Naive B cell (primary cell): ENCODE results near the gene CNPPD1. TPM values are rescaled to one million over a fixed set of nuclear protein-coding genes. Genes with fewer than 3 reads are reported as not detected.

Source experiments
- ATAC-seq, 2 donors: fragments of 150-1000 bp; cut with Tn5 transposase; 2 replicates each; pipeline ENCODE4 v1.10.0; 2021; ENCODE audit warnings: low read depth in 2 of 2, mild to moderate bottlenecking in 2 of 2, moderate library complexity in 2 of 2
- DNase-seq: peaks from one replicate; pipeline ENCODE4 v3.0.0; 2022
- H3K27ac Mint-ChIP-seq, 6 donors: one replicate each; pipeline ENCODE4 v1.8.0; 2020 to 2022; ENCODE audit warnings: mild to moderate bottlenecking in 6 of 6, mixed read lengths in 6 of 6, moderate library complexity in 5 of 6, inconsistent platforms in 2 of 6
- H3K27me3 Mint-ChIP-seq, 3 donors: one replicate each; pipeline ENCODE4 v1.8.0; 2021 to 2022; ENCODE audit warnings: mixed read lengths in 3 of 3, mild to moderate bottlenecking in 1 of 3
- H3K36me3 Mint-ChIP-seq, 2 donors: one replicate each; pipeline ENCODE4 v1.8.0; 2020 to 2022; ENCODE audit warnings: mixed read lengths in 2 of 2, inconsistent platforms in 1 of 2, mild to moderate bottlenecking in 1 of 2
- H3K4me1 Mint-ChIP-seq, 3 donors: one replicate each; pipeline ENCODE4 v1.8.0; 2020 to 2022; ENCODE audit warnings: mixed read lengths in 3 of 3, inconsistent platforms in 1 of 3, mild to moderate bottlenecking in 1 of 3, moderate library complexity in 1 of 3
- H3K4me3 Mint-ChIP-seq, 8 donors: one replicate each; pipeline ENCODE4 v1.8.0; 2020 to 2022; ENCODE audit warnings: mild to moderate bottlenecking in 8 of 8, mixed read lengths in 8 of 8, moderate library complexity in 8 of 8, inconsistent platforms in 2 of 8
- H3K9me3 Mint-ChIP-seq, 7 donors: one replicate each; pipeline ENCODE4 v1.8.0; 2020 to 2022; ENCODE audit warnings: mixed read lengths in 7 of 7, mild to moderate bottlenecking in 5 of 7, inconsistent platforms in 2 of 7, moderate library complexity in 1 of 7
- polyA plus RNA-seq, 6 donors: library from polyadenylated mRNA; unstranded; fragments of 300-500 nt; fragmentation: Illumina TruSeq; gene quantifications; one replicate each; pipeline ENCODE4 v1.2.3, GENCODE V29; 2021; ENCODE audit warnings: low read depth in 6 of 6

The CNPPD1 gene
- polyA plus RNA-seq, 6 donors from 2014 or later = 112 to 157 (median 133) TPM

GRCh38 chr2:219181531-219181930 is 4.8 kb upstream of the CNPPD1 start:
- Mint-ChIP-seq H3K4me3 (peak overlapping the region in 2 of 8 donors; percentile 5 to 73), H3K36me3 (peaks cover 10 to 15% of the 10 kb centered on the region in 2 donors), H3K27ac (peak overlapping the region in 1 of 6 donors; percentile 85), H3K27me3 (no peaks in the 10 kb centered on the region), H3K4me1 (peaks cover 32 to 36% (median 32%) of the 10 kb centered on the region in 3 donors), H3K9me3 (no peaks in the 10 kb centered on the region)
- no peak for ATAC-seq
- no peak for DNase-seq

DNA sequence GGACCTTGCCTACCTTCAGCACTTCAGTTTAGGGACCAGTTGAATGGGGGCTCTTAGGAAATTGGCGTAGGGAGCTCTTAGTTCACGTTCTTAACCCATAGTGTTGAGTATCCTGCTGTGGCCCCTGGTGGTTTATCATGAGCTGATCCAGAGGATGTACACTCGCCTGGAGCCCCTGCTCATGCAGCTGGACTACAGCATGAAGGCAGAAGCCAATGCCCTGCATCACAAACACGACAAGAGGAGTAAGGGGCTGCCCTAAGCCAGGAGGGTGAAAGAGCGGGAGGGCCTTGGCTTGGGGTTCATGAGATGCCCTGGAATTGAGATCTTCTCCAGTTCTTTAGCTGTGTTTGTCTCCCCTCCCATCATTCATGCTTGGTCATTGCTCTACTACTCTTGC is 4.2 kb upstream of the CNPPD1 start:
- Mint-ChIP-seq H3K27ac (peak overlapping the region in 3 of 6 donors; percentile 21 to 83 (median 49)), H3K4me1 (peaks cover 31 to 38% (median 35%) of the 10 kb centered on the region in 3 donors), H3K27me3 (no peaks in the 10 kb centered on the region), H3K4me3 (peak overlapping the region in 3 of 8 donors; percentile 17 to 99 (median 62)), H3K36me3 (peaks cover 10 to 15% of the 10 kb centered on the region in 2 donors), H3K9me3 (no peaks in the 10 kb centered on the region)
- no peak for DNase-seq
- no peak for ATAC-seq

DNA sequence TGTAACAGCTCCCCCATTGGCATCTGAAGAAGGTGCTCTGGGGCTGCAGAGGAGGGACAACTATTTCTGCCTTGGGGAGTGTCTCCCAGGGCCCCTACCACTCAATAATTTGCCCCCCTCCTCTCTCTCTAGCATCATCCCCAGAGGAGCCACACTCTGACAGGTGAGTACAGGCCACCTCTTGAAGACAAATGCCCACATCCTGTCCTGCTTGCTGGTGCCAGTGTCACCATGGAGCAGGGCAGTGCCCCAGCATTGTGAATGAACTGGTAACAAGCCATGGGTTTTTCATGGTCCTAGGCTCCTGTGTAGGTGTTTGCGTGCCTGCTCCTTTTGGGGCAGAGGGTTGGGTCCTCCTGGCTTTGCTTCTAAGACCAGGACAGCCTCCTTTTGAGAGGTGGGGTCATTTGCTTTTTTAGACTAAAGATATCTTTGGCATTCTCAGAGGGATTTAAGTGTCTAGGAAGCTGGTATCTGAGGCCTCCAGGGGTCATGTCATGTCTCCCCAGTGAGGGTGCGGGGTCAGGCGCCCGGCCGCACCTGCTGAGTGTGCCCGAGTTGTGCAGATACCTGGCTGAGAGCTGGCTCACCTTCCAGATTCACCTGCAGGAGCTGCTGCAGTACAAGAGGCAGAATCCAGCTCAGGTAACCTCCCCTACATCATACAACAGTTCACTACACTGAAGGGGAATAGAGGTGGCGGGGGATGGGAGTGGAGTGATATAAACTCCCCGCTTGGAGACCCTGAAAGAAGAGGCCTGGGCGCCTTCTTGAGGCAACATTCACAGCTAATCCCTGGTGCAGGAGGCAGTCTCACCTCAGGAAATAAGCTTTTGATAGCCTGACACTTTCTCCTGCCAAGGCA is 3.1 kb upstream of the CNPPD1 start:
- H3K36me3 Mint-ChIP-seq = peaks cover 10 to 15% of the 10 kb centered on the region in 2 donors
- no peaks in the 10 kb centered on the region for H3K9me3 Mint-ChIP-seq
- DNase-seq (no peak), ATAC-seq (no peak)
- H3K27me3 Mint-ChIP-seq = no peaks in the 10 kb centered on the region
- H3K4me3 Mint-ChIP-seq = peak overlapping the region in 7 of 8 donors; percentile 41 to 99 (median 93)
- peaks cover 33 to 49% (median 39%) of the 10 kb centered on the region in 3 donors for H3K4me1 Mint-ChIP-seq
- peak overlapping the region in 3 of 6 donors; percentile 34 to 67 (median 53) for H3K27ac Mint-ChIP-seq

DNA sequence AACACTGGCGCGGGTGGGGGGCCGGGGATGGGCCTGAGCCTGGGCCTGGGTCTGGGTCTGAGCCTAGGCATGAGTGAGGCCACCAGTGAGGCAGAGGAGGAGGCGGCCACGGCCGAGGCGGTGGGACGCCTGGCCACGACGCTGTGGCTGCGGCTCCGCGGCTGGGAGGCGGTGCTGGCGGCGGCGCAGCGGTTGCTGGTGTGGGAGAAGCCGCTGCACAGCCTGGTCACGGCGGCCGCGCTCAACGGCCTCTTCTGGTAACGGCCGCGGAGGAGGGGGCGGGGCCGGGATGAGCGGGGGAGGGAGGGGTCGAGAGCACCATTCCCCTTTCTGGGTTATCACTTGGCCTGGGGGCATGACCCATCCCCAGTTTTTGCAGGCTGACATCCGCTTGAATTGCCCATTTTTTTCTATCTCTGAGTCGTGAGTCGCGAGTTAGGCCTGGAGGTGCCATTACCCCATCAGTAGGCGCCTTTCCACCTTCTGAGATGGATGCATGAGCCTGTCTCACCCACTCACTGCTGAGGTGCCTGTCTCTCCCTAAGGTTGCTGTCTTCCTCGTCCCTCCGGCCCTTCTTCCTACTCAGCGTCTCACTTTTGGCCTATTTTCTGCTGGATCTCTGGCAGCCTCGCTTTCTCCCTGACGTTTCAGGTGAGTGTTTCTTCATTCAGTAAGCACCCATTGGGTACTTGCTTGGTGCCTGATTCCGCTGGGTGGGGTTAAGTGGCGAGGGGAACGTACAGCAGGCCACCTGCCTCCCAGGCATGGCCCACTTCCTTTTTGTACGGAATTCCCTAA is 1.9 kb upstream of the CNPPD1 start:
- Mint-ChIP-seq H3K9me3 (no peaks in the 10 kb centered on the region), H3K27ac (peak overlapping the region; percentile 86 to 99 (median 91)), H3K4me1 (peaks cover 44 to 60% (median 50%) of the 10 kb centered on the region in 3 donors), H3K27me3 (no peaks in the 10 kb centered on the region), H3K36me3 (peaks cover 15 to 28% of the 10 kb centered on the region in 2 donors), H3K4me3 (peak overlapping the region; percentile 82 to 99 (median 95))
- no peak for DNase-seq
- no peak for ATAC-seq

- Mint-ChIP-seq H3K27ac (peak within 1 kb of the TSS; percentile 99 to 100 (median 100)), H3K4me3 (peak within 1 kb of the TSS; percentile 96 to 99 (median 98)), H3K27me3 (no peaks in the 10 kb centered on the region), H3K9me3 (no peaks in the 10 kb centered on the region), H3K4me1 (peaks cover 42 to 59% (median 50%) of the 10 kb centered on the region in 3 donors), H3K36me3 (peaks cover 12 to 28% of the 10 kb centered on the region in 2 donors)
- ATAC-seq (peak; percentile 38 to 42), DNase-seq (peak; percentile 84)
Measured at GRCh38 chr2:219177552-219178376, 1.0 kb upstream of the CNPPD1 start, which contains the start of gene RETREG2. Gene RETREG2, plus strand, starts transcription at chr2:219178275. Its CDS starts 78 bp downstream, at chr2:219178353.

GRCh38 chr2:219175928-219176817 is 552 bp downstream of the CNPPD1 start:
- DNase-seq (peak; percentile 85), ATAC-seq (peak; percentile 65 to 70)
- H3K36me3 Mint-ChIP-seq = peaks cover 7 to 29% of the 10 kb centered on the region in 2 donors
- H3K27ac Mint-ChIP-seq = peak overlapping the region; percentile 94 to 100 (median 98)
- peaks cover 51 to 69% (median 56%) of the 10 kb centered on the region in 3 donors for H3K4me1 Mint-ChIP-seq
- H3K27me3 Mint-ChIP-seq = no peaks in the 10 kb centered on the region
- H3K9me3 Mint-ChIP-seq = no peaks in the 10 kb centered on the region
- peak overlapping the region; percentile 92 to 99 (median 97) for H3K4me3 Mint-ChIP-seq

DNA sequence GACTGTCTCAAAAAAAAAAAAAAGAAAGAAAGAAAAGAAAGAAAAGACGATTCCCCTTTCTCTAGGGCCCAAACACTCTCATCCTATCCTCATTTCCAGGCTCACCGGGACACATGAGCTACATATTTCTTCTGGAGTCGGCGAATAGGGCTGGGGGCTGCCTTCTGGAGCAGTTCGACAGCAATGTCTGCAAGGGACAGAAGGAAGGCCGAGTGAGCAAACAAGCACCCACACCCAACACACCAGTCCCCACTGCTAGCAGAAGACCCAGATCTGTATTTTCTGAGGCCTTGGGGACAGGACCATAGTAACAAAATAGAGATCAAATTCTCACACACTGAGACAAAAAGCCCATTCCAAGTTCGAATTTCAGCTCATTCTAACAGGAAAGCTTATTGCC is 1.2 kb downstream of the CNPPD1 start:
- peak overlapping the region; percentile 92 to 99 (median 97) for H3K4me3 Mint-ChIP-seq
- H3K4me1 Mint-ChIP-seq = peaks cover 51 to 66% (median 52%) of the 10 kb centered on the region in 3 donors

GRCh38 chr2:219174801-219175200 is 1.9 kb downstream of the CNPPD1 start:
- Mint-ChIP-seq H3K27ac (peak overlapping the region in 3 of 6 donors; percentile 10 to 100 (median 83)), H3K27me3 (no peaks in the 10 kb centered on the region), H3K4me1 (peaks cover 50 to 59% (median 51%) of the 10 kb centered on the region in 3 donors), H3K36me3 (peaks cover 7 to 20% of the 10 kb centered on the region in 2 donors), H3K4me3 (peak overlapping the region in 7 of 8 donors; percentile 4 to 99 (median 51)), H3K9me3 (no peaks in the 10 kb centered on the region)
- ATAC-seq (no peak), DNase-seq (no peak)

More for the DNA sequence above, 1.2 kb downstream of the CNPPD1 start:
- DNase-seq (no peak), ATAC-seq (no peak)
- peak overlapping the region; percentile 94 to 100 (median 98) for H3K27ac Mint-ChIP-seq
- H3K27me3 Mint-ChIP-seq = no peaks in the 10 kb centered on the region
- peaks cover 7 to 23% of the 10 kb centered on the region in 2 donors for H3K36me3 Mint-ChIP-seq
- H3K9me3 Mint-ChIP-seq = no peaks in the 10 kb centered on the region

- no peak for ATAC-seq
- Mint-ChIP-seq H3K9me3 (no peaks in the 10 kb centered on the region), H3K36me3 (peaks cover 7 to 20% of the 10 kb centered on the region in 2 donors), H3K4me1 (peaks cover 46 to 53% (median 46%) of the 10 kb centered on the region in 3 donors), H3K27ac (peak overlapping the region in 4 of 6 donors; percentile 43 to 86 (median 80)), H3K4me3 (peak overlapping the region in 7 of 8 donors; percentile 4 to 99 (median 51)), H3K27me3 (no peaks in the 10 kb centered on the region)
- no peak for DNase-seq
Measured at GRCh38 chr2:219174146-219174545, 2.6 kb downstream of the CNPPD1 start.

GRCh38 chr2:219173176-219173575 is 3.5 kb downstream of the CNPPD1 start:
- Mint-ChIP-seq H3K27ac (peak overlapping the region in 3 of 6 donors; percentile 61 to 83 (median 78)), H3K4me3 (peak overlapping the region in 1 of 8 donors; percentile 51), H3K27me3 (no peaks in the 10 kb centered on the region), H3K36me3 (peaks cover 7 to 20% of the 10 kb centered on the region in 2 donors), H3K9me3 (no peaks in the 10 kb centered on the region), H3K4me1 (peaks cover 40 to 47% (median 41%) of the 10 kb centered on the region in 3 donors)
- DNase-seq = no peak
- no peak for ATAC-seq

DNA sequence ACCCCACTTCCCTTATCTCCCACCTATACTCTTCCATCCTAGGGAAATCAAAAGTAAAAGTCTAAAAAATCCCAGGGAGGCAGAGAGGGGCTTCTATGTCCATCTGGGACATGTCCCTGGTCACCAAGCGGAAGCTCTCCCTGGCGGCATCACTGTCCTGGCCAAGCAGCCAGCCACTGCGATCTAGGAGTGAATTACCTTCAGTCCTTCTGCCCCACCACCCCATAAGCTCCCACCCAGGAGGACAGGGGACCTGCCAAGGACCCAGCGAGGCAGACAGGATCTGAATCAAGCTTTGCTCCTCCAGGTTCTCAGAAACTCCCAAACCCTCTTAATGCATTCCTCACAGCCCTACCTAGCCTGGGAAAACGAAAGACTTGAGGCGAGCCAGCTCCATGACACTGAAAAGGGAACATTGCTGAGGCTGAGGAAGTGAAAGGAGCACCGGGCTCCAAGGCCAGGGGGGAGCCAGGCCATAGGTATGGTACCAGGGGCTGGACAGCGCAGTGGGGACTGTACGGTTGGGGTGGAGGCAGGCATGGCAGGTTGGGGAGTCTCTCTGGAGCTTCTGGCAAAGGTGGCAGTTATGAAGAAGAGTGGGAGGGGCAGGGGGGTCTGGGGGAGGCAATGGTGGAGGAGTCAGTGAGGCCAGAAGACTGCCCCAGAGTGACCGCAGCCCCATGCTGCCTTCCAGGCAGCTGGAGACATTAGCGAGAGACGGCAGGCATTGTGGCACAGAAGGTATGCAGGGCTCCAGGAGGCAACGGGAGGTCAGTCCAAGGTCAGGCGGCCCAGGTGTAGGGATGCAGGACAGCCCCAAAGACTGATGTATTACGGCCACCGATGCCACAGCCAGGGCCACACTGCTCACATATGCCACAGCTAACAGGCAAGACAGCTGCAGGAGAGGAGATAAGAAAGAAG is 4.2 kb downstream of the CNPPD1 start:
- peaks cover 7 to 20% of the 10 kb centered on the region in 2 donors for H3K36me3 Mint-ChIP-seq
- peaks cover 36 to 45% (median 45%) of the 10 kb centered on the region in 3 donors for H3K4me1 Mint-ChIP-seq
- H3K27ac Mint-ChIP-seq = peak overlapping the region in 3 of 6 donors; percentile 20 to 83 (median 78)
- H3K27me3 Mint-ChIP-seq = no peaks in the 10 kb centered on the region
- DNase-seq = no peak
- H3K9me3 Mint-ChIP-seq = no peaks in the 10 kb centered on the region
- ATAC-seq = no peak
- H3K4me3 Mint-ChIP-seq = peak overlapping the region in 1 of 8 donors; percentile 51
